ENCODE measurements around the gene RASGEF1B. TPM values are rescaled to one million over a fixed set of nuclear protein-coding genes. Genes with fewer than 3 reads are reported as not detected.

Gene RASGEF1B
- polyA plus RNA-seq, 1 experiment: not detected

- no peak for TF ChIP-seq CTCF (IDR thresholded peaks at IDR 0.05; ENCODE audit: low read depth, low read length)
- Histone ChIP-seq H3K9me3 (ENCODE audit: control insufficient read depth, insufficient read depth, low read length) (no peaks in the 10 kb centered on the region), H3K27me3 (ENCODE audit: control insufficient read depth, insufficient read depth, low read length) (no peaks in the 10 kb centered on the region), H3K4me3 (ENCODE audit: low read depth, low read length) (no peak overlapping the region), H3K27ac (ENCODE audit: low read depth, low read length) (no peak overlapping the region)
- no peak for DNase-seq (ENCODE audit: low read depth, low spot score)
- ChIA-PET CTCF (interaction anchor here (2.6 kb wide), 1 partner anchor 13 kb away, joined by 8 read pairs; no protein-coding TSS in a partner anchor), POLR2A (no interaction called here)
These were observed 17.2 kb downstream of the RASGEF1B start for GRCh38 chr4:81454499-81454898.

- no peak for TF ChIP-seq CTCF (IDR thresholded peaks at IDR 0.05; ENCODE audit: low read depth, low read length)
- CTCF ChIA-PET: interaction anchor here (1.5 kb wide), 1 partner anchor 15 kb away, joined by 9 read pairs; no protein-coding TSS in a partner anchor
These were observed 18.7 kb downstream of the RASGEF1B start for GRCh38 chr4:81453024-81453423.

GRCh38 chr4:81452452-81453006, 19.2 kb downstream of the RASGEF1B start:
- POLR2A ChIA-PET: no interaction called here
- H3K27ac ChIP-seq (ENCODE audit: low read depth, low read length): no peak overlapping the region
- no peak for DNase-seq (ENCODE audit: low read depth, low spot score)
- no peak overlapping the region for H3K4me3 ChIP-seq (ENCODE audit: low read depth, low read length)
- H3K9me3 ChIP-seq (ENCODE audit: control insufficient read depth, insufficient read depth, low read length): no peaks in the 10 kb centered on the region
- H3K27me3 ChIP-seq (ENCODE audit: control insufficient read depth, insufficient read depth, low read length): no peaks in the 10 kb centered on the region
- TF ChIP-seq CTCF (IDR thresholded peaks at IDR 0.05; ENCODE audit: low read depth, low read length): no peak
- CTCF ChIA-PET: interaction anchor here (1.5 kb wide), 1 partner anchor 15 kb away, joined by 9 read pairs; no protein-coding TSS in a partner anchor

More at GRCh38 chr4:81453024-81453423, 18.7 kb downstream of the RASGEF1B start:
- Histone ChIP-seq H3K27ac (ENCODE audit: low read depth, low read length) (no peak overlapping the region), H3K27me3 (ENCODE audit: control insufficient read depth, insufficient read depth, low read length) (no peaks in the 10 kb centered on the region), H3K4me3 (ENCODE audit: low read depth, low read length) (no peak overlapping the region), H3K9me3 (ENCODE audit: control insufficient read depth, insufficient read depth, low read length) (no peaks in the 10 kb centered on the region)
- POLR2A ChIA-PET: no interaction called here
- no peak for DNase-seq (ENCODE audit: low read depth, low spot score)

GRCh38 chr4:81449015-81449414, 22.7 kb downstream of the RASGEF1B start:
- ChIA-PET POLR2A (no interaction called here), CTCF (no interaction called here)
- no peak for TF ChIP-seq CTCF (IDR thresholded peaks at IDR 0.05; ENCODE audit: low read depth, low read length)
- no peaks in the 10 kb centered on the region for H3K27me3 ChIP-seq (ENCODE audit: control insufficient read depth, insufficient read depth, low read length)
- H3K27ac ChIP-seq (ENCODE audit: low read depth, low read length): no peak overlapping the region
- DNase-seq (ENCODE audit: low read depth, low spot score): no peak
- no peak overlapping the region for H3K4me3 ChIP-seq (ENCODE audit: low read depth, low read length)
- no peaks in the 10 kb centered on the region for H3K9me3 ChIP-seq (ENCODE audit: control insufficient read depth, insufficient read depth, low read length)

GRCh38 chr4:81447566-81448229, 24.0 kb downstream of the RASGEF1B start:
- H3K27me3 ChIP-seq (ENCODE audit: control insufficient read depth, insufficient read depth, low read length): no peaks in the 10 kb centered on the region
- no peak overlapping the region for H3K27ac ChIP-seq (ENCODE audit: low read depth, low read length)
- H3K4me3 ChIP-seq (ENCODE audit: low read depth, low read length): no peak overlapping the region
- ChIA-PET POLR2A (no interaction called here), CTCF (no interaction called here)
- no peak for TF ChIP-seq CTCF (IDR thresholded peaks at IDR 0.05; ENCODE audit: low read depth, low read length)
- DNase-seq (ENCODE audit: low read depth, low spot score): no peak
- H3K9me3 ChIP-seq (ENCODE audit: control insufficient read depth, insufficient read depth, low read length): no peaks in the 10 kb centered on the region
